Measurements from ENCODE around the gene CLIP1. TPM values are rescaled to one million over a fixed set of nuclear protein-coding genes. Genes with fewer than 3 reads are reported as not detected.
"Not testable (repeated sequence)": the region's sequence is repeated elsewhere in the genome, so short reads cannot be mapped to it uniquely, and the experiment has no call there.

CLIP1 gene
- total and polyA plus RNA-seq, 2 of the 13 experiments (the other 11 are each of a cell fraction or from before 2014, with no cell fraction given): 28.9 to 43.7 TPM

- Histone ChIP-seq H3K9me3 (ENCODE audit: low read length) (no peaks in the 10 kb centered on the region), H3K4me1 (ENCODE audit: insufficient read depth, low read length) (peaks cover 18% of the 10 kb centered on the region), H3K27ac (ENCODE audit: extremely low read length, insufficient read depth, low read length) (no peak overlapping the region), H3K79me2 (ENCODE audit: insufficient read depth, low read length) (no peaks in the 10 kb centered on the region), H3K4me2 (ENCODE audit: low read depth, low read length) (peak overlapping the region; percentile 23), H3K27me3 (ENCODE audit: control insufficient read depth in 1 of 2, insufficient read depth in 2 of 2, low read length in 2 of 2) (peaks cover 0 to 2% of the 10 kb centered on the region in 2 experiments; a peak in 1 of 5 replicates), H3K9ac (ENCODE audit: insufficient read depth, low read depth, low read length) (no peak overlapping the region), H4K20me1 (ENCODE audit: insufficient read depth, low read length) (no peaks in the 10 kb centered on the region), H2AFZ (ENCODE audit: low read length) (no peak overlapping the region), H3K4me3 (replicated peaks in 1 of 3; ENCODE audit: insufficient read depth in 1 of 3, low read depth in 2 of 3, low read length in 3 of 3) (no peak overlapping the region), H3K36me3 (replicated peaks in 1 of 2; ENCODE audit: control insufficient read depth in 1 of 2, insufficient read depth in 2 of 2, low read length in 2 of 2) (no peaks in the 10 kb centered on the region)
- ChIA-PET POLR2A (interaction anchor here (0.9 kb wide), 1 partner anchor 63 kb away, joined by 3 read pairs; the partner anchor contains the start of gene ZCCHC8), CTCF (ENCODE audit: low intra/inter-chr PET ratio, low total read pairs) (no interaction called here)
- TF ChIP-seq ZEB1 (IDR thresholded peaks at IDR 0.05; ENCODE audit: insufficient replicate concordance, low read depth) (no peak), DNMT3B (CRISPR knock-in tag; conservative IDR thresholded peaks at IDR 0.05) (no peak)
- no TSS peak for BruUV-seq (replicated peaks)
- intact Hi-C loops (cut with micrococcal nuclease; ENCODE audit: unreplicated experiment): no loop called here
- in situ Hi-C loops (cut with HindIII; ENCODE audit: extremely low pct_ligation_motif_present, low pct_unique_long_range_greater_than_20kb): no loop called here
- no peak for DNase-seq (ENCODE audit: low spot score)
- 60% methylated on average over 7 of the region's 8 CpGs for WGBS (ENCODE audit: low lambda C conversion rate)
- FAIRE-seq: no peak
- peak; percentile 40; the same call in 2 of the 3 replicates for ATAC-seq
Observed at GRCh38 chr12:122437656-122438121, 15.2 kb upstream of the CLIP1 start.

- TF ChIP-seq PHF5A (CRISPR knock-in tag; IDR thresholded peaks at IDR 0.05; ENCODE audit: low read depth, unreplicated experiment) (no peak), HOXD1 (CRISPR knock-in tag; IDR thresholded peaks at IDR 0.05) (no peak), IKZF1 (IDR thresholded peaks at IDR 0.05) (no peak)
- H3K27me3 ChIP-seq (ENCODE audit: control insufficient read depth in 1 of 2, insufficient read depth in 2 of 2, low read length in 2 of 2): peaks cover 0 to 2% of the 10 kb centered on the region in 2 experiments; a peak in 1 of 5 replicates
- H4K20me1 ChIP-seq (ENCODE audit: insufficient read depth, low read length): no peaks in the 10 kb centered on the region
- H3K36me3 ChIP-seq (replicated peaks in 1 of 2; ENCODE audit: control insufficient read depth in 1 of 2, insufficient read depth in 2 of 2, low read length in 2 of 2): no peaks in the 10 kb centered on the region
- DNase-seq (ENCODE audit: low spot score): no peak
- no TSS peak for BruUV-seq (replicated peaks)
- no peak overlapping the region for H2AFZ ChIP-seq (ENCODE audit: low read length)
- FAIRE-seq: no peak
- no peak for ATAC-seq
- no peak overlapping the region for H3K9ac ChIP-seq (ENCODE audit: insufficient read depth, low read depth, low read length)
- ChIA-PET CTCF (ENCODE audit: low intra/inter-chr PET ratio, low total read pairs) (no interaction called here), POLR2A (no interaction called here)
- H3K4me1 ChIP-seq (ENCODE audit: insufficient read depth, low read length): peaks cover 39% of the 10 kb centered on the region
- H3K4me2 ChIP-seq (ENCODE audit: low read depth, low read length): no peak overlapping the region
- no peaks in the 10 kb centered on the region for H3K9me3 ChIP-seq (ENCODE audit: low read length)
- in situ Hi-C loops (cut with HindIII; ENCODE audit: extremely low pct_ligation_motif_present, low pct_unique_long_range_greater_than_20kb): no loop called here
- H3K79me2 ChIP-seq (ENCODE audit: insufficient read depth, low read length): no peaks in the 10 kb centered on the region
- H3K27ac ChIP-seq (ENCODE audit: extremely low read length, insufficient read depth, low read length): no peak overlapping the region
- no peak overlapping the region for H3K4me3 ChIP-seq (replicated peaks in 1 of 3; ENCODE audit: insufficient read depth in 1 of 3, low read depth in 2 of 3, low read length in 3 of 3)
- WGBS (ENCODE audit: low lambda C conversion rate): 87% methylated on average over 4 of the region's 4 CpGs
- intact Hi-C loops (cut with micrococcal nuclease; ENCODE audit: unreplicated experiment): no loop called here
Observed at GRCh38 chr12:122435186-122435585, 12.7 kb upstream of the CLIP1 start.

- 93% methylated on average over 5 of the region's 5 CpGs for WGBS (ENCODE audit: low lambda C conversion rate)
- H4K20me1 ChIP-seq (ENCODE audit: insufficient read depth, low read length); H2AFZ ChIP-seq (ENCODE audit: low read length); FAIRE-seq; intact Hi-C loops (cut with micrococcal nuclease; ENCODE audit: unreplicated experiment); H3K4me2 ChIP-seq (ENCODE audit: low read depth, low read length); H3K79me2 ChIP-seq (ENCODE audit: insufficient read depth, low read length); H3K36me3 ChIP-seq (replicated peaks in 1 of 2; ENCODE audit: control insufficient read depth in 1 of 2, insufficient read depth in 2 of 2, low read length in 2 of 2); DNase-seq (ENCODE audit: low spot score); in situ Hi-C loops (cut with HindIII; ENCODE audit: extremely low pct_ligation_motif_present, low pct_unique_long_range_greater_than_20kb); H3K27me3 ChIP-seq (ENCODE audit: control insufficient read depth in 1 of 2, insufficient read depth in 2 of 2, low read length in 2 of 2); H3K27ac ChIP-seq (ENCODE audit: extremely low read length, insufficient read depth, low read length); H3K9ac ChIP-seq (ENCODE audit: insufficient read depth, low read depth, low read length); H3K9me3 ChIP-seq (ENCODE audit: low read length); ATAC-seq; CTCF ChIA-PET (ENCODE audit: low intra/inter-chr PET ratio, low total read pairs); BruUV-seq (replicated peaks); H3K4me3 ChIP-seq (replicated peaks in 1 of 3; ENCODE audit: insufficient read depth in 1 of 3, low read depth in 2 of 3, low read length in 3 of 3): not testable (repeated sequence)
- POLR2A ChIA-PET: interaction anchor here (0.9 kb wide), 1 partner anchor 23 kb away, joined by 3 read pairs; no protein-coding TSS in a partner anchor
- H3K4me1 ChIP-seq (ENCODE audit: insufficient read depth, low read length): peaks cover 50% of the 10 kb centered on the region
Observed at GRCh38 chr12:122429043-122429442, 6.6 kb upstream of the CLIP1 start.
